Gastroesophageal sphincter (tissue), 4 donors: ENCODE measurements around the gene SETD1A. TPM values are rescaled to one million over a fixed set of nuclear protein-coding genes. Genes with fewer than 3 reads are reported as not detected.

Source experiments
- ATAC-seq: fragments of 150-250 bp; one replicate; pipeline ENCODE4 v1.9.1; 2016; ENCODE audit warnings: mild to moderate bottlenecking, moderate library complexity
- H3K27ac ChIP-seq, 4 donors: fragments of 200-600 bp; sonication (generic) in 3 of 4; 1 replicate in 3 of 4; 2 replicates in 1 of 4; pipeline ENCODE4 v1.5.1; 2016 to 2019
- H3K27me3 ChIP-seq: fragments of 200-600 bp; sonication (generic); one replicate; pipeline ENCODE4 v1.5.1; 2019
- H3K36me3 ChIP-seq, 2 donors: fragments of 200-600 bp; sonication (generic); one replicate each; pipeline ENCODE4 v1.5.1; 2019; ENCODE audit warnings: control low read depth in 1 of 2
- H3K4me1 ChIP-seq, 3 donors: fragments of 200-600 bp; sonication (generic); 1 replicate in 2 of 3; 2 replicates in 1 of 3; pipeline ENCODE4 v1.5.1; 2016 to 2019; ENCODE audit warnings: control low read depth in 2 of 3
- H3K4me3 ChIP-seq, 2 donors: fragments of 200-600 bp; sonication (generic); one replicate each; pipeline ENCODE4 v1.5.1; 2019; ENCODE audit warnings: mild to moderate bottlenecking in 1 of 2, moderate library complexity in 1 of 2
- H3K9me3 ChIP-seq, 3 donors: fragments of 200-600 bp; sonication (generic); one replicate each; pipeline ENCODE4 v1.5.1; 2017 to 2019; ENCODE audit warnings: control low read depth in 2 of 3
- CTCF ChIP-seq, 4 experiments: fragments of 200-600 bp in 2 of 4; fragments of 450-650 bp in 2 of 4; sonication (generic) in 1 of 4; IDR thresholded peaks; one replicate each; pipeline ENCODE4 v1.5.1; 2017 to 2019; ENCODE audit warnings: antibody characterized with exemption in 4 of 4, mild to moderate bottlenecking in 2 of 4, moderate library complexity in 2 of 4
- EP300 ChIP-seq: sonication (generic); formaldehyde crosslinking; IDR thresholded peaks from one replicate; pipeline ENCODE4 v1.6.1; 2017; ENCODE audit warnings: antibody characterized with exemption, mild to moderate bottlenecking
- POLR2A ChIP-seq, 2 donors: fragments of 450-650 bp; IDR thresholded peaks; one replicate each; pipeline ENCODE4 v1.6.1; 2017; ENCODE audit warnings: antibody characterized with exemption in 2 of 2, mild to moderate bottlenecking in 2 of 2, moderate library complexity in 1 of 2
- POLR2AphosphoS5 ChIP-seq: sonication (generic); formaldehyde crosslinking; IDR thresholded peaks from one replicate; pipeline ENCODE4 v1.6.1; 2017; ENCODE audit warnings: antibody characterized with exemption
- WGBS, 2 donors: methylation state at CpG; one replicate each; pipeline ENCODE4 v1.1.5; 2018; ENCODE audit warnings: low coverage in 1 of 2; 5-methylcytosine and 5-hydroxymethylcytosine counted together
- total RNA-seq, 4 donors: library from RNA; depleted of rRNA; stranded (reverse); fragments of >200 nt; gene quantifications; one replicate each; pipeline ENCODE4 v1.1.0, GENCODE V29; 2016

The SETD1A gene
- total RNA-seq, 4 donors from 2014 or later, result 5.5 to 12.9 (median 10.1) TPM

GRCh38 chr16:31022544-31023251, 65.1 kb downstream of the SETD1A start:
- H3K4me3 ChIP-seq, result no peak overlapping the region
- H3K27me3 ChIP-seq, result peaks cover 2% of the 10 kb centered on the region
- no peak for ATAC-seq
- H3K4me1 ChIP-seq, result no peaks in the 10 kb centered on the region
- no peaks in the 10 kb centered on the region for H3K9me3 ChIP-seq
- H3K36me3 ChIP-seq, result no peaks in the 10 kb centered on the region
- no peak overlapping the region for H3K27ac ChIP-seq
- TF ChIP-seq EP300, result no peak
- TF ChIP-seq POLR2AphosphoS5, result no peak
- no peak for TF ChIP-seq POLR2A (IDR thresholded peaks at IDR 0.05)
- TF ChIP-seq CTCF (IDR thresholded peaks at IDR 0.05), result no peak
- WGBS, 2 donors, result 75 to 85% methylated on average over 7 to 10 of the region's 12 CpGs

GRCh38 chr16:31023252-31023602, 65.7 kb downstream of the SETD1A start:
- no peak overlapping the region for H3K4me3 ChIP-seq
- ATAC-seq, result no peak
- no peaks in the 10 kb centered on the region for H3K36me3 ChIP-seq
- WGBS, 2 donors, result 97 to 100% methylated on average over 3 to 4 of the region's 4 CpGs
- no peaks in the 10 kb centered on the region for H3K4me1 ChIP-seq
- TF ChIP-seq EP300, result no peak
- no peak for TF ChIP-seq POLR2AphosphoS5
- TF ChIP-seq CTCF (IDR thresholded peaks at IDR 0.05), result no peak
- TF ChIP-seq POLR2A (IDR thresholded peaks at IDR 0.05), result no peak
- H3K27me3 ChIP-seq, result no peaks in the 10 kb centered on the region
- H3K27ac ChIP-seq, result no peak overlapping the region
- no peaks in the 10 kb centered on the region for H3K9me3 ChIP-seq

GRCh38 chr16:31023627-31024226, 66.2 kb downstream of the SETD1A start:
- no peaks in the 10 kb centered on the region for H3K27me3 ChIP-seq
- no peak overlapping the region for H3K27ac ChIP-seq
- ATAC-seq, result no peak
- no peak for TF ChIP-seq POLR2A (IDR thresholded peaks at IDR 0.05)
- TF ChIP-seq POLR2AphosphoS5, result no peak
- TF ChIP-seq CTCF (IDR thresholded peaks at IDR 0.05), result no peak
- TF ChIP-seq EP300, result no peak
- no peaks in the 10 kb centered on the region for H3K36me3 ChIP-seq
- H3K9me3 ChIP-seq, result no peaks in the 10 kb centered on the region
- H3K4me1 ChIP-seq, result no peaks in the 10 kb centered on the region
- WGBS, 2 donors, result 65 to 71% methylated on average over 4 to 6 of the region's 6 CpGs
- H3K4me3 ChIP-seq, result no peak overlapping the region

- Histone ChIP-seq H3K27ac (no peak overlapping the region), H3K9me3 (no peaks in the 10 kb centered on the region), H3K36me3 (no peaks in the 10 kb centered on the region), H3K4me1 (no peaks in the 10 kb centered on the region), H3K4me3 (no peak overlapping the region), H3K27me3 (no peaks in the 10 kb centered on the region)
- no peak for ATAC-seq
- WGBS, 2 donors, result 65 to 77% methylated on average over 5 of the region's 5 CpGs
- TF ChIP-seq POLR2A (IDR thresholded peaks at IDR 0.05) (no peak), CTCF (IDR thresholded peaks at IDR 0.05) (no peak), EP300 (no peak), POLR2AphosphoS5 (no peak)
Observed at GRCh38 chr16:31025339-31025738, 67.8 kb downstream of the SETD1A start.

- ATAC-seq, result no peak
- no peak overlapping the region for H3K4me3 ChIP-seq
- no peak overlapping the region for H3K27ac ChIP-seq
- no peaks in the 10 kb centered on the region for H3K9me3 ChIP-seq
- H3K27me3 ChIP-seq, result no peaks in the 10 kb centered on the region
- no peaks in the 10 kb centered on the region for H3K36me3 ChIP-seq
- TF ChIP-seq POLR2AphosphoS5 (no peak), EP300 (no peak), CTCF (IDR thresholded peaks at IDR 0.05) (no peak), POLR2A (IDR thresholded peaks at IDR 0.05) (no peak)
- H3K4me1 ChIP-seq, result peaks cover 0 to 13% (median 0%) of the 10 kb centered on the region in 3 donors
- 46 to 63% methylated on average over 2 to 4 of the region's 5 CpGs for WGBS, 2 donors
Observed at GRCh38 chr16:31029272-31029671, 71.7 kb downstream of the SETD1A start.
